Peyer's patch (tissue), 4 donors: ENCODE results near the gene CEP63.

Experiments used
- CTCF ChIP-seq, 6 experiments: fragments of 450-650 bp in 4 of 6; fragments of 200-600 bp in 2 of 6; sonication (generic) in 1 of 6; IDR thresholded peaks; one replicate each; pipeline ENCODE4 v1.5.1; 2017 to 2019; ENCODE audit warnings: antibody characterized with exemption in 6 of 6, mild to moderate bottlenecking in 3 of 6, moderate library complexity in 1 of 6
- POLR2A ChIP-seq, 2 donors: fragments of 450-650 bp; IDR thresholded peaks; one replicate each; pipeline ENCODE4 v1.5.1; 2017; ENCODE audit warnings: antibody characterized with exemption in 2 of 2, mild to moderate bottlenecking in 2 of 2, moderate library complexity in 2 of 2

GRCh38 chr3:134441321-134441720 is 44.5 kb upstream of the CEP63 start:
- TF ChIP-seq CTCF (IDR thresholded peaks at IDR 0.05) (no peak), POLR2A (IDR thresholded peaks at IDR 0.05) (no peak)
